Activated naive CD4-positive, alpha-beta T cell treated with anti-CD3 and anti-CD28 coated beads for 36 hours (primary cell): ENCODE results near the gene CNRIP1. TPM values are rescaled to one million over a fixed set of nuclear protein-coding genes. Genes with fewer than 3 reads are reported as not detected.

ENCODE experiments used
- CTCF ChIA-PET: fragments of 350-600 bp; sonication (Branson Sonifier 250); formaldehyde crosslinking; loops from one replicate; lab custom pipeline; 2021; ENCODE audit warnings: antibody characterized with exemption; lab: Charles Lee
- DNase-seq: peaks from one replicate; pipeline ENCODE4 v3.0.0-alpha.2; 2020
- H3K27ac Mint-ChIP-seq: one replicate; pipeline ENCODE4 v1.8.0; 2021; ENCODE audit warnings: mild to moderate bottlenecking, mixed read lengths
- H3K27me3 Mint-ChIP-seq: one replicate; pipeline ENCODE4 v1.8.0; 2021; ENCODE audit warnings: low read depth, mixed read lengths
- H3K36me3 Mint-ChIP-seq: one replicate; pipeline ENCODE4 v1.8.0; 2021; ENCODE audit warnings: low read depth, mixed read lengths
- H3K4me1 Mint-ChIP-seq: one replicate; pipeline ENCODE4 v1.8.0; 2021; ENCODE audit warnings: low read depth, mixed read lengths
- H3K4me3 Mint-ChIP-seq: one replicate; pipeline ENCODE4 v1.8.0; 2021; ENCODE audit warnings: mild to moderate bottlenecking, moderate library complexity, mixed read lengths
- H3K9me3 Mint-ChIP-seq: one replicate; pipeline ENCODE4 v1.8.0; 2021; ENCODE audit warnings: mixed read lengths
- intact Hi-C: fragments of 100-400 bp; cut with micrococcal nuclease; formaldehyde crosslinking; loops from one replicate; pipeline ENCODE4 v1.15.1; 2023
- total RNA-seq, 2 experiments: library from RNA; stranded (reverse); gene quantifications; one replicate each; pipeline ENCODE4 v1.2.3, GENCODE V29; 2021

The CNRIP1 gene
- total RNA-seq, 2 experiments from 2014 or later, result not detected

- Mint-ChIP-seq H3K27me3 (no peaks in the 10 kb centered on the region), H3K27ac (no peak overlapping the region), H3K4me3 (no peak overlapping the region), H3K4me1 (peaks cover 28% of the 10 kb centered on the region), H3K9me3 (no peaks in the 10 kb centered on the region), H3K36me3 (peaks cover 5% of the 10 kb centered on the region)
- DNase-seq, result no peak
- intact Hi-C loops, result no loop called here
- CTCF ChIA-PET, result interaction anchor here (1.3 to 1.9 kb wide), 3 partner anchors 49 to 123 kb away, joined by 3 to 9 read pairs (median 4); no protein-coding TSS in a partner anchor
These were observed 74.7 kb downstream of the CNRIP1 start for GRCh38 chr2:68245066-68245465.

DNA sequence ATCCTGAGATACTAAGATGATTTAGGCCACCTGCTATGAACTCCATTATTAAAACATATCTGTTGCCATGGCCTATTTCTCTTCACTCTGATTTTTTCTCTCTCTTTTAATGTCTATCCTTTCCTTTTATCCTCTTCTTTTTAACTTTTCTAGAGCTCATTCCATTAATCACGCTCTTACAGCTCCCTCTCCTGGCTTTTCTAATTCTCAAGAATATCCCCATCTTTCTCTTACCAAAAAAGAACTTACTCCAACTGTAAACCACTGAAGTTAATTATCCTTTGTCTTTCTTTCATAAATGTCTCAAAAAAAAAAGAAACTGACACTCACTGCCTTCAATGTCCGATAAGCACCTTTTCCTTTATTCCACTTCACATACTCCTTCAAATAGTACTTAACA lies 75.3 kb downstream of the CNRIP1 start:
- intact Hi-C loops, result loop anchor here (1.0 kb wide), 1 partner anchor 122 kb away; no protein-coding TSS in a partner anchor
- peaks cover 3% of the 10 kb centered on the region for H3K36me3 Mint-ChIP-seq
- CTCF ChIA-PET, result interaction anchor here (1.1 to 1.5 kb wide), 4 partner anchors 14 to 122 kb away, joined by 3 to 4 read pairs (median 4); no protein-coding TSS in a partner anchor
- no peaks in the 10 kb centered on the region for H3K27me3 Mint-ChIP-seq
- no peaks in the 10 kb centered on the region for H3K9me3 Mint-ChIP-seq
- H3K4me1 Mint-ChIP-seq, result peaks cover 27% of the 10 kb centered on the region
- H3K4me3 Mint-ChIP-seq, result no peak overlapping the region
- DNase-seq, result no peak
- H3K27ac Mint-ChIP-seq, result no peak overlapping the region

Other genes with a start within 250 kb of the CNRIP1 start
- gene PNO1, start 162.1 kb downstream of the CNRIP1 start, total RNA-seq, result 10 to 100 TPM; 14.5 to 14.6 TPM
- gene PPP3R1, start 67.4 kb downstream of the CNRIP1 start, total RNA-seq, result 10 to 100 TPM; 61.3 to 63.5 TPM
- 1 to 10 TPM in 1 of 2 experiments, under 1 TPM in 1; 0.77 to 1.1 TPM for gene PLEK, start 45.3 kb upstream of the CNRIP1 start, total RNA-seq
- 1 to 10 TPM; 1.1 to 1.2 TPM for gene FBXO48, start 147.3 kb upstream of the CNRIP1 start, total RNA-seq
- gene APLF, start 147.6 kb upstream of the CNRIP1 start, total RNA-seq, result 1 to 10 TPM; 2.4 to 2.7 TPM